LoVo (cell line): Measurements from ENCODE around the gene CSN1S1.
A peak's percentile ranks its signal among the peaks of the same experiment; 100 is the strongest.
"Not testable (repeated sequence)": the region's sequence is repeated elsewhere in the genome, so short reads cannot be mapped to it uniquely, and the experiment has no call there.

Source experiments
- DNase-seq: peaks from one replicate; pipeline ENCODE4 v3.0.0-alpha.2; 2016; ENCODE audit warnings: low spot score

The CSN1S1 gene

GRCh38 chr4:69930768-69931167 lies at the start of gene CSN1S1:
Gene CSN1S1, plus strand, starts transcription at chr4:69931068. Its CDS starts 1,488 bp downstream, at chr4:69932556.
- no peak for DNase-seq

- peak; percentile 60 for DNase-seq
Measured at GRCh38 chr4:69881173-69881773, 49.6 kb upstream of the CSN1S1 start.

- no peak for DNase-seq
Measured at GRCh38 chr4:69882150-69882549, 48.7 kb upstream of the CSN1S1 start.

GRCh38 chr4:69888336-69888735 lies 42.5 kb upstream of the CSN1S1 start:
- no peak for DNase-seq

- DNase-seq = no peak
Measured at GRCh38 chr4:69894186-69894585, 36.7 kb upstream of the CSN1S1 start.

- DNase-seq = no peak
Measured at GRCh38 chr4:69894721-69895120, 36.1 kb upstream of the CSN1S1 start.

GRCh38 chr4:69896530-69897116 lies 34.2 kb upstream of the CSN1S1 start:
- peak; percentile 9 for DNase-seq

- no peak for DNase-seq
Measured at GRCh38 chr4:69907151-69907550, 23.7 kb upstream of the CSN1S1 start.

- no peak for DNase-seq
Measured at GRCh38 chr4:69909195-69909594, 21.7 kb upstream of the CSN1S1 start.

- no peak for DNase-seq
Measured at GRCh38 chr4:69910016-69910782, 20.7 kb upstream of the CSN1S1 start.

- DNase-seq = no peak
Measured at GRCh38 chr4:69920874-69921273, 10.0 kb upstream of the CSN1S1 start.

GRCh38 chr4:69923782-69924410 lies 7.0 kb upstream of the CSN1S1 start:
- not testable (repeated sequence) for DNase-seq

- DNase-seq = no peak
Measured at GRCh38 chr4:69934150-69934549, 3.3 kb downstream of the CSN1S1 start.

GRCh38 chr4:69936566-69936965 lies 5.7 kb downstream of the CSN1S1 start:
- no peak for DNase-seq

GRCh38 chr4:69951602-69952001 lies 20.7 kb downstream of the CSN1S1 start:
- no peak for DNase-seq

GRCh38 chr4:69957209-69957608 lies 26.3 kb downstream of the CSN1S1 start:
- DNase-seq = no peak

- DNase-seq = no peak
Measured at GRCh38 chr4:69965628-69966027, 34.8 kb downstream of the CSN1S1 start, which contains the start of gene CSN2. Gene CSN2, minus strand, starts transcription at chr4:69965728. Its CDS starts 4,733 bp downstream, at chr4:69960995.

GRCh38 chr4:69970071-69970470 lies 39.2 kb downstream of the CSN1S1 start:
- DNase-seq = no peak

- DNase-seq = no peak
Measured at GRCh38 chr4:69974631-69975030, 43.8 kb downstream of the CSN1S1 start.

GRCh38 chr4:69977582-69977981 lies 46.7 kb downstream of the CSN1S1 start:
- no peak for DNase-seq

- DNase-seq = peak; percentile 22
Measured at GRCh38 chr4:69984030-69984443, 53.2 kb downstream of the CSN1S1 start.

GRCh38 chr4:69986663-69987062 lies 55.8 kb downstream of the CSN1S1 start:
- DNase-seq = no peak

GRCh38 chr4:69991016-69991415 lies 60.1 kb downstream of the CSN1S1 start:
- no peak for DNase-seq
